Measurements from ENCODE around the gene GALP.

GRCh38 chr19:56146904-56147303 lies 28.9 kb upstream of the GALP start:
- TF ChIP-seq CTCF (conservative IDR thresholded peaks at IDR 0.05; ENCODE audit: low read length) (no peak), EZH2phosphoT487 (IDR thresholded peaks at IDR 0.05; ENCODE audit: borderline replicate concordance) (no peak)

All from Loucy (cell line).